ENCODE measurements around the gene FADS2.

The FADS2 gene

DNA sequence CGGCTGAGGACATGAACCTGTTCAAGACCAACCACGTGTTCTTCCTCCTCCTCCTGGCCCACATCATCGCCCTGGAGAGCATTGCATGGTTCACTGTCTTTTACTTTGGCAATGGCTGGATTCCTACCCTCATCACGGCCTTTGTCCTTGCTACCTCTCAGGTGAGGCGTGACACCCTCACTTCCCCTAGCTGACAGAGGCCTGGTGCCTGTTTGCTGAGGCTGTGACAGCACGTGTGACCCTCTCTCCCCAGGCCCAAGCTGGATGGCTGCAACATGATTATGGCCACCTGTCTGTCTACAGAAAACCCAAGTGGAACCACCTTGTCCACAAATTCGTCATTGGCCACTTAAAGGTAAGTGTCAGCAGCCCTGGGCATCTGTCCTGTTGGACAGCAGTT, 12.3 kb downstream of the FADS2 start:
- DNase-seq (ENCODE audit: insufficient read length) (no peak), FAIRE-seq (no peak)
- no peak for TF ChIP-seq POLR2AphosphoS5 (IDR thresholded peaks at IDR 0.05; ENCODE audit: low read depth, low read length)
- TF ChIP-seq POLR2A (IDR thresholded peaks at IDR 0.05; ENCODE audit: low read depth, low read length) = no peak
- TF ChIP-seq TAF1 (IDR thresholded peaks at IDR 0.05; ENCODE audit: borderline replicate concordance, low read depth, low read length) = no peak

DNA sequence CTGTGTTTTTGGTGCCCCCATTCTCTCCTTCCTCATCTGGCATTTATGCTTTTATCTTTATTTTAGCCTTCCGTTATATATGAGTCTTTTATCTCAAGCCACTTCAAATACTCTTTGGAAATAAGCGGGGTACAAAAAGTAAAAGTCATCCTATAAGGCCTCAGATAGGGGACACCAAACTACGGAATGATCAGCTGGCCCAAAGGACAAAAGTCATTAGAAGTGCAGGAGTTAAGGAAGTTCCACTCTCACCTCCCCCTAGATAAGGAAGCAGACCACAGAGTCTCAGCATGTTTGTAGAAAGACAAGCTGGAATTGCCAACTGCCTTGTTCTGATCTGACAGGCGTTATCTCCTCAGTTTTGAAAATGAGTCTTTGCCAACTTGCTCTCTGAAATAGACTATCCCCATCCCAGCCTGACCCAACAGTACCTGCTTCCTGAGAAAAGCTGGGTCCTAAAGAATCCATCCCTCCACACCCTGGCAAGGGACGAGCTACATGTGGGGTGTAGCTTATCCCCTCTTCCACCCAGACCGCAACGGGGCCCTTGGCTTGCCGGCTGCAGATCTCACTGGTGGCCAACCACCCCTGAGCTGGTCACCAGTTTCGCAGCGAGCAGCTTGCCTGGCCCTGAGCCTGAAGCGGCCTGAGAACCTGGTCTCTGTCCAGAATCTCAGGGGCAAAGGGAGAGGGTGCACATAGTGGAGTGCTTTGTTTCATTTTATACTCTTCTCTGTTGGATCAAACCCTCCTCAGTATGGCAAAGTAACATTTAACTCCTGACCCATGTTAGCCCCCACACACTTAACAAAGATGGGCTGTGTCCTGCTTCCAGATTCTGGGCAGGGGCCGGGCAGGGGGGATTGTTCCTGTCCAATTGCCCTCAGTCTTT, 13.8 kb downstream of the FADS2 start:
- DNase-seq (ENCODE audit: insufficient read length) (no peak), FAIRE-seq (no peak)
- TF ChIP-seq POLR2AphosphoS5 (IDR thresholded peaks at IDR 0.05; ENCODE audit: low read depth, low read length) (no peak), TAF1 (IDR thresholded peaks at IDR 0.05; ENCODE audit: borderline replicate concordance, low read depth, low read length) (no peak), POLR2A (IDR thresholded peaks at IDR 0.05; ENCODE audit: low read depth, low read length) (no peak)

DNA sequence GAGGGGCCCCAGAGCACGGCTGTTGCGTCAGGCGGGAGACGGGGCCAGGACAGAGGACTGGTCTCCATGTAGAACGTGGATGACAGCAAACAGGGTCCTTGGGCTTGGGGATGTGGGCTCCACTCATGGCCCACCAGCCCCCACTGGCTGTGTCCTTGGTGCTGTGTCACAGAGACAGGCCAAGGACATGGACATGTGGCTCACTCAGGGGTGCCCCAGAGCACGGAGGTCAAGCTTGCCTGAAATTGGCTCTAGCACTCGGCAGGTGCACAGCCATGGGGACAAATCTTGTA, 14.4 kb downstream of the FADS2 start:
- TF ChIP-seq POLR2AphosphoS5 (IDR thresholded peaks at IDR 0.05; ENCODE audit: low read depth, low read length) = no peak
- TF ChIP-seq POLR2A (IDR thresholded peaks at IDR 0.05; ENCODE audit: low read depth, low read length) = no peak
- TF ChIP-seq TAF1 (IDR thresholded peaks at IDR 0.05; ENCODE audit: borderline replicate concordance, low read depth, low read length) = no peak
- no peak for DNase-seq (ENCODE audit: insufficient read length)
- FAIRE-seq = no peak

GRCh38 chr11:61844909-61845565, 16.9 kb downstream of the FADS2 start:
- FAIRE-seq (no peak), DNase-seq (ENCODE audit: insufficient read length) (no peak)
- TF ChIP-seq TAF1 (IDR thresholded peaks at IDR 0.05; ENCODE audit: borderline replicate concordance, low read depth, low read length) (no peak), POLR2A (IDR thresholded peaks at IDR 0.05; ENCODE audit: low read depth, low read length) (no peak), POLR2AphosphoS5 (IDR thresholded peaks at IDR 0.05; ENCODE audit: low read depth, low read length) (no peak)

DNA sequence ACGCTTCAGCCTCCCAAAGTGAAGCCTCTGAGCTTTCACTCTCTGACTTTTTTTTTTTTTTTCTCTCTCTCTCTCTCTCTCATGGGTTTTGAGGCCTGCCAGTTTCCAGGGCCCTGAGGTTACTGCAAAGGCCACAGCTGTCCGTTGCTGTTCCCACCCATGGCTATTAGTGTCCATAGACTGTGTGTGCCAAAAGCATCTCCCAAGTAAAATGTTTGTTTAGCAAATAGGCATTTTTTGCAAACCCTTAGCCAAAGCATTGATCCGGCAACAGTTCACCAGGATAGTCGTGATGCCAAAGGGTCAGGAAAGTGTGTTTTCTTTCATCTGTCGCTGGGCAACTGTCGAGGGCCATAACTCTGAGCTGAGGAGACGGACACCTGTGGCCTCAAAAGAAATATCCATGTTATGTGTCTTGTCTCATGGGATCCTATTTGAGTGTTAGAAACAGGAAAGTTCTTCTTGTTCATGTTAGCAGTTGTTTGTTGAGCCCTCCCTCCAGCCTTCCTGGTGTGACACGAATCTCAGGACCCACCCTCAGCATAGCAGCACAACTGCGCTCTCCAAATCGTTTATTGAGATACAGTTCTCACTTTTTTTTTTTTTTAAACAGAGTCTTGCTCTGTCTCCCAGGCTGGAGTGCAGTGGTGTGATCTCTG, 18.4 kb downstream of the FADS2 start:
- TF ChIP-seq POLR2A (IDR thresholded peaks at IDR 0.05; ENCODE audit: low read depth, low read length) (no peak), POLR2AphosphoS5 (IDR thresholded peaks at IDR 0.05; ENCODE audit: low read depth, low read length) (no peak), TAF1 (IDR thresholded peaks at IDR 0.05; ENCODE audit: borderline replicate concordance, low read depth, low read length) (no peak)
- FAIRE-seq = no peak
- DNase-seq (ENCODE audit: insufficient read length) = no peak

DNA sequence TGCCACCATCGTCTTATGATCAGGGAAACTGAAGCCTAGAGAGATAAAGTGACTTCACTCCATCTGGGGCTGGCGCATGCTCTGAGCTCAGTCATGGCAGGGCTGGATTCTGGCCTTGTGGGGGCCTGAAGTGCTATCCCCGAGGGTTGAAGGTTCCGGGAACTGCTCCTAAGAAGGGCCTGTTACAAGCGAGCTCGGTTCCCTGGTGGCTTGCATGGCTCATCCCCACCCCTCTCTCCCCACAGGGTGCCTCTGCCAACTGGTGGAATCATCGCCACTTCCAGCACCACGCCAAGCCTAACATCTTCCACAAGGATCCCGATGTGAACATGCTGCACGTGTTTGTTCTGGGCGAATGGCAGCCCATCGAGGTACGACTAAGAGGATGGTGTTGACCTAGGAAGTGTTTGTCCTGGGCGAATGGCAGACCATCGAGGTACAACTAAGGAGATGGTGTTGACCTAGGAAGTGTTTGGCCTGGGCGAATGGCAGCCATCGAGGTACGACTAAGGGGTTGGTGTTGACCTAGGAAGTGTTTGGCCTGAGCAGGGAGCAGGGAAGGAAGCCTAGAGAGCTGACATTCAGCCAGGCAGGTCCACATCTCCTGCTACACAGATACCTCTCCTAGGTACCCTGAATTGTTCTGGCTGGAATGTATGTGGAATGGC, 19.9 kb downstream of the FADS2 start:
- FAIRE-seq = no peak
- TF ChIP-seq POLR2A (IDR thresholded peaks at IDR 0.05; ENCODE audit: low read depth, low read length) (no peak), TAF1 (IDR thresholded peaks at IDR 0.05; ENCODE audit: borderline replicate concordance, low read depth, low read length) (no peak), POLR2AphosphoS5 (IDR thresholded peaks at IDR 0.05; ENCODE audit: low read depth, low read length) (no peak)
- no peak for DNase-seq (ENCODE audit: insufficient read length)

DNA sequence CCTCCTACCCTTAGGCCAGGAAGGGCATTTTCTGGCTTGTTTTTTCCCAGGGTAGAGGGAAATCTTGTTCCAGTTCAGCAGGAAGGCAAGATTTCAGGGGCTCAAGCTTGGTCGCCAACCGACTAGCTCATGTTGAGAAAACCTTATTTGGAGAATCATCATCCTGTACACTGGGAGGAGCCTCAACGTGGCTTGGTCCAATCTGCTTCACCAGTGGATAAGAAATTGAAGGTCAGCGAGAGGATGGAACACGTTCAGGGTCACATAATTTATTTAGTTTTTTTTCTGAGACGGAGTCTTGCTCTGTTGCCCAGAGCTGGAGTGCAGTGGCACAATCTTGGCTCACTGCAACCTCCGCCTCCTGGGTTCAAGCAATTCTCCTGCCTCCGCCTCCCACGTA, 20.5 kb downstream of the FADS2 start:
- DNase-seq (ENCODE audit: insufficient read length) (no peak), FAIRE-seq (no peak)
- TF ChIP-seq TAF1 (IDR thresholded peaks at IDR 0.05; ENCODE audit: borderline replicate concordance, low read depth, low read length) (no peak), POLR2AphosphoS5 (IDR thresholded peaks at IDR 0.05; ENCODE audit: low read depth, low read length) (no peak), POLR2A (IDR thresholded peaks at IDR 0.05; ENCODE audit: low read depth, low read length) (no peak)

GRCh38 chr11:61850687-61851086, 22.6 kb downstream of the FADS2 start:
- FAIRE-seq (no peak), DNase-seq (ENCODE audit: insufficient read length) (no peak)
- TF ChIP-seq POLR2A (IDR thresholded peaks at IDR 0.05; ENCODE audit: low read depth, low read length) (no peak), POLR2AphosphoS5 (IDR thresholded peaks at IDR 0.05; ENCODE audit: low read depth, low read length) (no peak), TAF1 (IDR thresholded peaks at IDR 0.05; ENCODE audit: borderline replicate concordance, low read depth, low read length) (no peak)

- FAIRE-seq (no peak), DNase-seq (ENCODE audit: insufficient read length) (no peak)
- TF ChIP-seq POLR2AphosphoS5 (IDR thresholded peaks at IDR 0.05; ENCODE audit: low read depth, low read length) = no peak
- TF ChIP-seq TAF1 (IDR thresholded peaks at IDR 0.05; ENCODE audit: borderline replicate concordance, low read depth, low read length) = no peak
- no peak for TF ChIP-seq POLR2A (IDR thresholded peaks at IDR 0.05; ENCODE audit: low read depth, low read length)
Observed at GRCh38 chr11:61851113-61851899, 23.2 kb downstream of the FADS2 start.

DNA sequence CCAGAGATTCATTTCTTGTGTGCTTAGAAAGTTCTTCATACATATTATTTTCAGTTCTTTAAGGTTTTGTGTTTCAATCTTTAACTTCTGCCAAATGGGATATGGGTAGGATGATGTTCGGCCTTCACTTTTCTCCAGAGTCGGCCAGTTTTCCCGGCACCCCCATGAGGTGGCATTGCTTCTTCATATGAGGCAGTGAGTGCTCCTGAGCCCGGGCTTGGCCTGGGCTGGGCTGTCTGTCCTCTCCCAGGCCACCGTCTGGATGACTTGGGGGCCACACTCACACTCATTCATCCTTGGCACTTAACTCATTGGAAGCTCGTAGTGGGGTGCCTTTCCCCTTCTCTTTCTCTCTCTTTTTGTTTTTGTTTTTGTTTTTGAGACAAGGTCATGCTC, 23.8 kb downstream of the FADS2 start:
- TF ChIP-seq TAF1 (IDR thresholded peaks at IDR 0.05; ENCODE audit: borderline replicate concordance, low read depth, low read length) (no peak), POLR2A (IDR thresholded peaks at IDR 0.05; ENCODE audit: low read depth, low read length) (no peak), POLR2AphosphoS5 (IDR thresholded peaks at IDR 0.05; ENCODE audit: low read depth, low read length) (no peak)
- FAIRE-seq (no peak), DNase-seq (ENCODE audit: insufficient read length) (no peak)

Measured in GM12892 (cell line).